Measurements from ENCODE around the gene PEAK3. TPM values are rescaled to one million over a fixed set of nuclear protein-coding genes. Genes with fewer than 3 reads are reported as not detected.

PEAK3 gene
- total and polyA plus RNA-seq, 2 donors (not counting 1 experiment from before 2014, with no cell fraction given), result 0.18 to 0.71 TPM

GRCh38 chr19:2273356-2274184 is 8.4 kb downstream of the PEAK3 start:
- Mint-ChIP-seq H3K4me3 (peak overlapping the region; percentile 86), H3K27ac (peak overlapping the region; percentile 93), H3K27me3 (no peaks in the 10 kb centered on the region), H3K4me1 (peaks cover 48% of the 10 kb centered on the region), H3K9me3 (ENCODE audit: insufficient read depth) (no peaks in the 10 kb centered on the region)
- Histone ChIP-seq H3K79me2 (ENCODE audit: control insufficient read depth, insufficient read depth, low read length) (peaks cover 80% of the 10 kb centered on the region), H4K20me1 (ENCODE audit: control insufficient read depth, insufficient read depth, low read length, poor library complexity, severe bottlenecking) (peaks cover 75% of the 10 kb centered on the region), H3K36me3 (replicated peaks in 1 of 2; ENCODE audit: control extremely low read depth in 1 of 2, control insufficient read depth in 1 of 2, extremely low read depth in 1 of 2, insufficient read depth in 2 of 2, low read length in 1 of 2) (peaks cover 0 to 35% of the 10 kb centered on the region in 2 experiments), H3K9me3 (ENCODE audit: control extremely low read depth in 1 of 3, control insufficient read depth in 2 of 3, insufficient read depth in 1 of 3, low read length in 2 of 3) (no peaks in the 10 kb centered on the region), H3K4me3 (ENCODE audit: control extremely low read depth in 1 of 5, extremely low read depth in 1 of 5, insufficient read depth in 1 of 5, low read depth in 2 of 5, low read length in 4 of 5) (peak overlapping the region in 4 of 5 experiments; percentile 5 to 100 (median 34)), H3K27ac (ENCODE audit: low read length in 2 of 2) (peak overlapping the region; percentile 79 to 84), H3K9ac (ENCODE audit: low read length) (peak overlapping the region; percentile 50), H3K27me3 (replicated peaks in 1 of 4; ENCODE audit: control extremely low read depth in 1 of 4, control insufficient read depth in 3 of 4, insufficient read depth in 4 of 4, low read length in 3 of 4) (no peaks in the 10 kb centered on the region), H3K4me1 (ENCODE audit: control insufficient read depth in 2 of 2, insufficient read depth in 2 of 2, low read length in 2 of 2) (peaks cover 39 to 54% of the 10 kb centered on the region in 2 donors), H2AFZ (ENCODE audit: insufficient read depth, low read depth, low read length, poor library complexity, severe bottlenecking) (no peak overlapping the region), H3K4me2 (replicated peaks; ENCODE audit: low read depth, low read length, poor library complexity, severe bottlenecking) (peak overlapping the region; percentile 99)
- peak; percentile 16 for ATAC-seq (ENCODE audit: low read depth)
- peak; percentile 90 for DNase-seq
- 11% methylated on average over 45 of the region's 45 CpGs for WGBS (ENCODE audit: insufficient coverage)
- ChIA-PET POLR2A (interaction anchor here (0.6 to 10.8 kb wide), 13 partner anchors 13 to 203 kb away, joined by 3 to 134 read pairs (median 3); partner anchors contain the start of gene JSRP1), CTCF (interaction anchor here (0.5 to 7.5 kb wide), 22 partner anchors 9 to 347 kb away, joined by 3 to 66 read pairs (median 6); partner anchors contain the start of genes AP3D1, JSRP1, PLEKHJ1 and SF3A2)
- intact Hi-C loops (cut with micrococcal nuclease), result loop anchor here (1.0 to 10.0 kb wide), 6 partner anchors 15 to 201 kb away; partner anchors contain the start of genes GADD45B, PLEKHJ1 and SF3A2
- TF ChIP-seq EZH2 (IDR thresholded peaks at IDR 0.05; ENCODE audit: borderline replicate concordance, insufficient read depth, low read depth, low read length, poor library complexity, severe bottlenecking), result no peak
- TF ChIP-seq CTCF (IDR thresholded peaks at IDR 0.05), result peak; percentile 94

Measured in B cell (primary cell).